T-helper 1 cell treated with Interleukin-12 subunit alpha and Interleukin-12 subunit beta and Interleukin-4 antibody, amounts not matched to agents 30 μg/mL and 1 μg/mL, for 36 hours (primary cell): ENCODE data around the gene GTPBP4.
"Not testable (repeated sequence)": the region's sequence is repeated elsewhere in the genome, so short reads cannot be mapped to it uniquely, and the experiment has no call there.

Experiments
- H3K27ac Mint-ChIP-seq: one replicate; pipeline ENCODE4 v1.8.0; 2021; ENCODE audit warnings: mild to moderate bottlenecking, mixed read lengths
- H3K27me3 Mint-ChIP-seq: one replicate; pipeline ENCODE4 v1.8.0; 2021; ENCODE audit warnings: low read depth, mixed read lengths
- H3K36me3 Mint-ChIP-seq: one replicate; pipeline ENCODE4 v1.8.0; 2021; ENCODE audit warnings: low read depth, mixed read lengths
- H3K4me1 Mint-ChIP-seq: one replicate; pipeline ENCODE4 v1.8.0; 2021; ENCODE audit warnings: low read depth, mixed read lengths
- H3K4me3 Mint-ChIP-seq: one replicate; pipeline ENCODE4 v1.8.0; 2021; ENCODE audit warnings: mild to moderate bottlenecking, moderate library complexity, mixed read lengths
- H3K9me3 Mint-ChIP-seq: one replicate; pipeline ENCODE4 v1.8.0; 2021; ENCODE audit warnings: mixed read lengths

GTPBP4 gene

DNA sequence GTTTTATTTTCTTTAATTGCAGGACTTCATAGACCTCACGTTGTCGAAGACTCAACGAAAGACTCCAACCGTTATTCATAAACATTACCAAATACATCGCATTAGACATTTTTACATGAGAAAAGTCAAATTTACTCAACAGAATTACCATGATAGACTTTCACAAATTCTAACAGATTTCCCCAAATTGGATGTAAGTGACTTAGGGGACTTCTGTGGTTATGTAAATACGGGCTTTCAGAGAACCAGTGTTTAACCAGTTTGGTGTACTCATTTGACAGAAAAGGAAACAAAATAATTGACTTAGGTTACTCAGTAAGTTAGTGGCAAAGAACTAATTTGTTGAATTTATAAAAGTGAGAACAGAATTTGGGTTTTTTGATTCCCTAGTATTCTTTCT lies 4.2 kb downstream of the GTPBP4 start:
- Mint-ChIP-seq H3K4me3 (no peak overlapping the region), H3K4me1 (peaks cover 23% of the 10 kb centered on the region), H3K27me3 (no peaks in the 10 kb centered on the region), H3K36me3 (peaks cover 41% of the 10 kb centered on the region), H3K27ac (no peak overlapping the region), H3K9me3 (no peaks in the 10 kb centered on the region)

DNA sequence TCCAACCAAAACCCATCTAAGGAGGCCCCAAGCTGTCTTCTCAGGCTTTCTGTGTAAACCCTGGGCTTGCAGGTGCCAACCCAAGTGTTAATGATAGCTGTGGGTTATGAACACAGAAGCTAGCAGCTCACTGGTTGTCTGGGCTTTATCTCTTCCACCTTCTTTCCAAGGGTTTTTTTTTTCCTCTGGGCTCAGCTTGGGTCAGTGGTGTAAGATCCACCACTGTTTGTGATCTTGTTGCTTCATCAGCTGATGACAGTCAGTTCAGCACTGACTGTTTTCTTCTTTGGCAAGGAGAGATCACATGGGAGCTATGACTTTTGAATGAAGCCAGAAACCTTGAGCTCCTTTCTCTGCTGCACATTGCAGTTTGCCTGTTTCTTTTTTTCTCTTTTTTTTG lies 4.6 kb downstream of the GTPBP4 start:
- peaks cover 27% of the 10 kb centered on the region for H3K4me1 Mint-ChIP-seq
- H3K4me3 Mint-ChIP-seq = no peak overlapping the region
- peaks cover 45% of the 10 kb centered on the region for H3K36me3 Mint-ChIP-seq
- H3K27me3 Mint-ChIP-seq = no peaks in the 10 kb centered on the region
- H3K9me3 Mint-ChIP-seq = no peaks in the 10 kb centered on the region
- no peak overlapping the region for H3K27ac Mint-ChIP-seq

DNA sequence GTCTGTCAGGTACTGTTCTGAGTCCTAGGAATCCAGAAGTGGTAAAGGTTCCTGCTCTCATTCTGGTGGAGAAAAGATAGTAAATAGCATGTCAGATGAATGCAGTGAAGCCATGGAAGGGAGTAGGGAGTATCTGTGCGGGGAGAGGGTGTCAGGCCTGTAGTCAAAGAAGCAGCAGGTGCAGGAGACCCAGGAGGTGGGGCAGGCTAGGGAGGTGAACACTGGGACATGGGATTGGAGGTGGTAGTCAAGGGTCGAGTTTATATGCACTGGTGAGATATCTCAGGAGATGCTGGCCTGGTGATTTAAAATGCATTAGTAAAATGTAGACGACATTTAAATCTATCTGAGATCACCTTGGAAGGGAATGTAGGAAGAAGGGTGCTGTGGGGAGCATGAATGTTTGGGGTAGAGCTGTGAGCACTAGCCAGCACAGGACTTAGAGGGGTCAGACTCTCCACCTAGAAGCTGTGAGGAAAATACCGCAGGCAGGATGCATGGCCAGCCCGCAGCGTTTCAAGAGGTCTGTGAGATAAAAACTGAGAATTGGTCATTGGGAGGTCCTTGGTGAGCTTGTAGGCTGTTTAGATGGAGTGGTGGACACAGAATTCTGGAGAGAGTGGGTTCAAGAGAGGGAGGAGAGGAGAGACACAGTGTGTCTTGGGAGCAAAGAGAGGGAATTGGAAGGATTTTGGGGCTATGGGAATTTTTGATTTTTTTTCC lies 6.8 kb downstream of the GTPBP4 start:
- H3K36me3 Mint-ChIP-seq = peaks cover 58% of the 10 kb centered on the region
- H3K4me1 Mint-ChIP-seq = peaks cover 19% of the 10 kb centered on the region
- H3K27ac Mint-ChIP-seq = no peak overlapping the region
- H3K9me3 Mint-ChIP-seq = no peaks in the 10 kb centered on the region
- H3K4me3 Mint-ChIP-seq = no peak overlapping the region
- no peaks in the 10 kb centered on the region for H3K27me3 Mint-ChIP-seq

DNA sequence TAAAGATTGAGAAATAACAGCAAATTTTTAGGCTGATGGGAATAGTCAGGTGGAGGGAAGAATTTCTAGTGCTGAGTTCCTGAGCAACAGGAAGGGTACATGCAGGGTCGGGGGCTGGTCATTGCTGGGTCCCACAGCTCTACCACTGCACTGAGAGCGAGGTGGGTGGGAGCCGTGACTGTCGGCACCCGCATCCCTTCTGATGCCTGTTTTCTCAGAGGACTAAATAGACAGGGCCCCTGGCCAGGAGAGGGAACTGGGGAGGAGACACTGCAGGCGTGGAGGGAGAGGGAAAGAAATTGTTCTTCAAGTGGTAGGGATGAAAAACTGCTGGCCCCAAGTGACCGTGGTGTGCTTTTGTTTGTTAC lies 7.3 kb downstream of the GTPBP4 start:
- Mint-ChIP-seq H3K9me3 (no peaks in the 10 kb centered on the region), H3K27ac (no peak overlapping the region), H3K27me3 (no peaks in the 10 kb centered on the region), H3K4me1 (peaks cover 16% of the 10 kb centered on the region), H3K4me3 (no peak overlapping the region), H3K36me3 (peaks cover 58% of the 10 kb centered on the region)

DNA sequence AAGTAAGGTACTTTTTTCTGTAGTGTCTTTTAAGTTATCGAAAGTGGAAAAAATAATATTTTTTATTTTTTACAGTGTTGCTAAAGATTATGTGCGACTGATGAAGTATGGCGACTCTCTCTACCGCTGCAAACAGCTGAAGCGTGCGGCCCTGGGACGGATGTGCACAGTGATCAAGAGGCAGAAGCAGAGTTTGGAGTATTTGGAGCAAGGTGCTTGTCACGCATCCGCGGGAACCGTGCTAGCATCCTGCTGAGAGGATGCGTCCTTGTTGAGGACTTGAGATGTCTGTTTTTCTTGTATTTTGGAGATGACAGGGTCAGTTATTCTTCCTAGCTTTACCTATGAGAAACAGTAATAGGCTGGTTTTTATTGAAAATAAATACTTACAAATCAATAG lies 7.8 kb downstream of the GTPBP4 start:
- peaks cover 59% of the 10 kb centered on the region for H3K36me3 Mint-ChIP-seq
- H3K4me1 Mint-ChIP-seq = peaks cover 11% of the 10 kb centered on the region
- H3K27ac Mint-ChIP-seq = no peak overlapping the region
- peaks cover 3% of the 10 kb centered on the region for H3K9me3 Mint-ChIP-seq
- H3K27me3 Mint-ChIP-seq = no peaks in the 10 kb centered on the region
- H3K4me3 Mint-ChIP-seq = no peak overlapping the region

DNA sequence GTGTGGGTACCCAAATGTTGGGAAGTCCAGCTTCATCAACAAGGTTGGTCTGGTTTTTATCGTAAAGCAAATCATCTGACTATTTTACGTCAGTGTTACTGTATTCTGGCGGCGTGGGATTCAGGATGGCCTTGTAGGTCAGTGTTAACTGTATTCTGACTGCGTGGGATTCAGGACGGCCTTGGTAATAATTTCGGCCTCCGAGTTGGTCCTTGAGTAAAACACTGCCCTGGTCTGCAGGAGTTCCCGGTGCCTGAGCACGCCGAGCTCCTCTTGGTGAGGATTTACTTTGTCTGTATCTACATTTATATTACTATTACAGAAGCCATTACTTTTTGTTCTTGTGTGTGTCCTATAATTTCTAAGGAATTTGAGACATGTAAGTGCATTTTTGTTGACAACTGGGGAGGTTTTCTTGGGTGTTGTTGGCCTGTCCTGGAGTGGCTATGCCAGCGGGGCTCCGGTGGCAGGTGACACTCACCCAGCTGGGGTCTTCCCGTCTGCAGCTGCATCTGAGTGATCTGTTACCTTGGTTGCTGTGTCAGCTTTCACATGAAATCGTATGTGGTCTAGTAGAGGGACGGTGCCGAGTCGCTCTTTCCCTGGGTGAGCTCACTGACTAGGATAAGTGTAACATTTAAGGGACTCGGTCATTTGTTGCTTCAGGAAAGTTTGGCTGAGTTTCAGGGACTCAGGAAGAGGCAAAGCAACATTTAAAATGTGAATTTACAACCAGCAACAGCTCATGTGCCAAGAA lies 9.2 kb downstream of the GTPBP4 start:
- H3K27me3 Mint-ChIP-seq = no peaks in the 10 kb centered on the region

DNA sequence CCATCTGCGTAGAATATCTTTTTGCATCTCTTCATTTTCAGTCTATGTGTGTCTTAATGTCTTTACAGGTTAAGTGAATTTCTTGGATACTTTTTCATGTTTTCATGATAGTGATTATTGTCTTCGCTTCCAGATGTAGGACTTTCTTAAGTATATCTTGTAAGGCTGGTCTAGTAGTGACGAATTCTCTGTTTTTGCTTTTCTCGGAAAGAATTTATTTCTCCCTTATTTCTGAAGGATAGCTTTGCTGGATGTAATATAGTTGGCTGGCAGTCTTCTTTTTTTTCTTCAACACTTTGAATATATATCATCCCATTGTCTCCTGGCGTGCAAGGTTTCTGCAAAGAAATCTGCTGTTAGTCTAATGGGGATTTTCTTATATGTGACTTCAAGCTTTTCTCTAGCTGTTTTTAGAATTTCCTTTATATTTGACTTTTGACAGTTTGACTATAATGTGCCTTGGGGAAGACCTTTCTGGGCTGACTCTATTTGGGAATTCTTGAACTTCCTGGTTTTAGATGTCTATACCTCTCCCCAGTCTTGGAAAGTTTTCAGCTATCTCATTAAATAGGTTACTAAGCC lies 14.3 kb downstream of the GTPBP4 start:
- Mint-ChIP-seq H3K27me3 (no peaks in the 10 kb centered on the region), H3K36me3 (peaks cover 73% of the 10 kb centered on the region), H3K9me3 (peaks cover 25% of the 10 kb centered on the region), H3K27ac (no peak overlapping the region), H3K4me3 (no peak overlapping the region), H3K4me1 (peaks cover 7% of the 10 kb centered on the region)

More for the DNA sequence above, 9.2 kb downstream of the GTPBP4 start:
- no peak overlapping the region for H3K27ac Mint-ChIP-seq
- no peak overlapping the region for H3K4me3 Mint-ChIP-seq
- peaks cover 70% of the 10 kb centered on the region for H3K36me3 Mint-ChIP-seq
- peaks cover 9% of the 10 kb centered on the region for H3K4me1 Mint-ChIP-seq
- peaks cover 13% of the 10 kb centered on the region for H3K9me3 Mint-ChIP-seq

DNA sequence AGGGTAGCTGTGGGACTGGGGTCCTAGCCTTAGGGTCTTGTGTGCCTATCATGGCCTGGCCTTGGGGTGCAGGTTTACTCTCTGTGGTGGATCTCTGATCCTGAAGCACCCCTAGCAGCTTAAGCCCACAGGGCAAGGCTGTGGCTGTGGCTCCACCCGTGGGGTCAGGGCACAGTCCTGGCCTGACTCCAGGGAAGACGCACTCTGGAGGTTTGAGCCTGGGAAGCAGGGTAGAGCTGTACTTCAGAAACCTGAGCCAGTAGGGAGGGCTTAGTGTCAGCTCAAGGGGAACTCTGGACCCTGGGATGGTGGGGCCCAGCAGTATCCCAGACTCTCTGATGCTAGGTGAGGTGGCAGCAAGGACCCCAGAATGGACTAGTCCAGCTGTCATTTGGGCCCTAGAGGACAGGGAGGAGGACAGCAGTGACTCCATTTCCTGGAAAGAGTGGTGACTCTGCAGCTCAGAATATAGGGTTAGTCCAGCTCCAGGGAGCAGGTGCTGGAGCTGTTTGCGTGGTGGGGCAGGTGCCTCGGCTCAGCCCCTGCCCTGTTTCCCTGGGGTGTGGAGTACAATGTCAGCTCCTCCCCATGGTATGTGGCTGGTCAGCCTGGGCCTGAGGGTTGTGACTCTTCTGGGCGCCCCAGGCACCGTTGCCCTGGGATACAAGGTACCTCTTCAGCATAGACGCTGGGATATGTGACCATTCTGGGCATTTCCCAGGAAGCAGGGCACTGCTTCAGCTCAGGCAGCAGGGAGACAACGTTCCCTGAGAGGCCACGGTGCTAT lies 15.8 kb downstream of the GTPBP4 start:
- H3K27ac Mint-ChIP-seq = no peak overlapping the region
- peaks cover 74% of the 10 kb centered on the region for H3K36me3 Mint-ChIP-seq
- H3K4me1 Mint-ChIP-seq = peaks cover 11% of the 10 kb centered on the region
- no peaks in the 10 kb centered on the region for H3K27me3 Mint-ChIP-seq
- H3K9me3 Mint-ChIP-seq = peaks cover 25% of the 10 kb centered on the region
- no peak overlapping the region for H3K4me3 Mint-ChIP-seq

DNA sequence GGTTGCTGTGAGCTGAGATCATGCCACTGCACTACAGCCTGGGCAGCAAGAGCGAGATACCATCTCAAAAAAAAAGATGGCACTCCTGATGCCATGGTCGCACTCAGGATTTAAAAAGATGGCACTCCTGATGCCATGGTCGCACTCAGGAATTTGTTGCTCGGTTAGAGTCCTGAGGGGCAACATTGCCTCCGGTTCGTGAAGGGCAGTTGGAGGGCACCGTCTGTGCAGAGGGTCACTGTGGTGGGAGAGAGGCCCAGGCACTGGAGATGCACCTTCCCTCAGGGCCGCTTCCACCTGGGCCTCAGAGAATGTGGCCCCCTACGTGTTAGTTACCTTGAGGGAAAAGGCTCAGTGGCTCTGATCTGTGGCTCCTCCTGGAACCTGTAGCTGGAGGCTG lies 18.3 kb downstream of the GTPBP4 start:
- no peak overlapping the region for H3K27ac Mint-ChIP-seq

DNA sequence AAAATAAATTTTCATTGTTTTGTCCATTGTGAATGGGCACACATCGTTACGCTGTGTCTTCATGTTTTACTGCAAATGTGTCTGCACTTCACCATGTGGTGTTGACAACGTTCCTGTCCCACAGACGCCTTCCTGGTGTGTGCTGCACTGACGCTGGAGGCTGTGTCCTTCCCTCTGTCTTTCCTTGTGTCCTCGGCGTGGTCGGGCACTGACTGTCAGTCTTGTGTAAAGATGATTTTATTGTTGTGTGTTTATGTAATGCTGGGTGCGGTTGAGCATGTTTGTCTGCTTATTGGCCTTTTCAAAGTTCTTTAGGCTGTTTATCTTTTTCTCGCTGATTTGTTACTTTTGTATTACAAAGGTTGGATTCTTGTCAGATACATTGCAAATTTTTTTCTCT lies 19.3 kb downstream of the GTPBP4 start:
- H3K36me3 Mint-ChIP-seq = peaks cover 76% of the 10 kb centered on the region
- no peak overlapping the region for H3K4me3 Mint-ChIP-seq
- H3K27me3 Mint-ChIP-seq = no peaks in the 10 kb centered on the region
- peaks cover 10% of the 10 kb centered on the region for H3K9me3 Mint-ChIP-seq
- no peak overlapping the region for H3K27ac Mint-ChIP-seq
- H3K4me1 Mint-ChIP-seq = peaks cover 22% of the 10 kb centered on the region

More for the DNA sequence above, 18.3 kb downstream of the GTPBP4 start:
- Mint-ChIP-seq H3K4me3 (no peak overlapping the region), H3K9me3 (peaks cover 17% of the 10 kb centered on the region), H3K36me3 (peaks cover 76% of the 10 kb centered on the region), H3K27me3 (no peaks in the 10 kb centered on the region), H3K4me1 (peaks cover 22% of the 10 kb centered on the region)

DNA sequence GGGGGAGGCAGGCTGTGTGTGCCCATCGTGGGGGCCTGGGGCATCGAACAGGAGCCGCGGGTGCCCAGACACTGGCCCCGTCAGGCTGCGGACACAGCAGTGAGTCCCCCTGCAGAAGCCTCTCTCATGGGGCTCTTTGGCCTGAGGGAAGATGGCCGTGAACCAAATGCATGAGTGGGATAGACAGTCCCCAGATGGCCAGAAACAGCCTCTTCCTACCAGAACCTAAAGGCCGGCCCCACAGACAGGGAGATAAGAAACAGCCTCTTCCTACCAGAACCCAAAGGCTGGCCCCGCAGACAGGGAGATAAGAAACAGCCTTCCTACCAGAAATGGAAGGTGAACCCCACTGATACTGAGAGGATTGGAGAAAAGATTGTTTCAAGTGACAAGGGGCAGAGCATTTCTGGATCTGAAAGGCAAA lies 20.8 kb downstream of the GTPBP4 start:
- Mint-ChIP-seq H3K9me3 (no peaks in the 10 kb centered on the region), H3K4me1 (peaks cover 19% of the 10 kb centered on the region), H3K36me3 (peaks cover 70% of the 10 kb centered on the region), H3K27ac (peak overlapping the region; percentile 62), H3K4me3 (no peak overlapping the region), H3K27me3 (no peaks in the 10 kb centered on the region)

DNA sequence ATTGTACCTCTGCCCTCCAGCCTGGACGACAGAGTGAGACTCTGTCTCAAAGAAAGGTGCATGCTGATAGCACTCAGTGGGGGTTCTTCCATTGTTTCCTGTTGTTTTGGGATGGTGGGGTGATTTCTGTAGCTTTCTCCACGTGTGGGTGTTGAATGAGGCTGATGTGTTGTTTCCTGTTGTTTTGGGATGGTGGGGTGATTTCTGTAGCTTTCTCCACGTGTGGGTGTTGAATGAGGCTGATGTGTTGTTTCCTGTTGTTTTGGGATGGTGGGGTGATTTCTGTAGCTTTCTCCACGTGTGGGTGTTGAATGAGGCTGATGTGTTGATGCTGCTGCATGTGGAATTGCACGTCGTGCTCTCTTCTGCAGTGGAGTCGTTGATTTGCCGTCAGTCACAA lies 21.7 kb downstream of the GTPBP4 start:
- H3K9me3 Mint-ChIP-seq, H3K4me3 Mint-ChIP-seq, H3K27me3 Mint-ChIP-seq: not testable (repeated sequence)
- Mint-ChIP-seq H3K4me1 (peaks cover 19% of the 10 kb centered on the region), H3K36me3 (peaks cover 71% of the 10 kb centered on the region), H3K27ac (peak overlapping the region; percentile 70)

DNA sequence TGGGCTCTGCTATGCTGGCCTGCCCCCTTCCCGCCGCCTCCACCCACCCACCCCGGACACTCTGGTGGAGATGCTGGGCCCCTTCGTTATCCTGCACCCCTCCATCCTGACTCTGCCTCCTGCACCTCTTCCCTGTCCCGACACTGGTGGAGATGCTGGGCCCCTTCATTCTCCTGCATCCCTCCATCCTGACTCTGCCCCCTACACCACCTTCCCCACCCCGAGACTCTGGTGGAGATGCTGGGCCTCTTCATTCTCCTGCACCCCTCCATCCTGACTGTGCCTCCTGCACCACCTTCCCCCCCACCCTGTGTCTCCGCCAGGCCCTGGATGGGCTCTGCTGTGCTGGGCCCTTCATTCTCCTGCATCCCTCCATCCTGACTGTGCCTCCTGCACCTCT lies 22.5 kb downstream of the GTPBP4 start:
- Mint-ChIP-seq H3K4me1 (peaks cover 19% of the 10 kb centered on the region), H3K4me3 (no peak overlapping the region), H3K36me3 (peaks cover 67% of the 10 kb centered on the region), H3K9me3 (no peaks in the 10 kb centered on the region), H3K27me3 (no peaks in the 10 kb centered on the region), H3K27ac (peak overlapping the region; percentile 72)

DNA sequence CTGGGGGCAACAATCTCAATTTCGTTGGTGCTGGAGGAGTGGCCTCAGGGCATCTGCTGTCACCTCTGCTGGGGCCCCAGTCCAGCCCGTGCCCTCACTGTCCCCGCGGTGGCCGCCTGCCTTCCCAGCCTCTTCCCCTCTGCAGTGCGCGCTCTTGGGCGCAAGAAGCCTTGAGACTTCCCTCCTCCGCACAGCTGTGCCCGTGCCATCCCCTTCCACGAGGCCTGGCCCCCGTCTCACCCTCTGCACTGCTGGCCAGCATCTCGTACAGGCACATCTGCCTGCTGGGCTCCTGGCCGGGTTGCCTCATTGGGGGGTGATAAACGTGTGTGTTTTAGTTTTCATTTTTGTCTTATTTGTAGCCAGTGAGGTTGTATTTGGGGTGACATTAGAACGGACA lies 23.5 kb downstream of the GTPBP4 start:
- Mint-ChIP-seq H3K27me3 (no peaks in the 10 kb centered on the region), H3K36me3 (peaks cover 59% of the 10 kb centered on the region), H3K4me3 (no peak overlapping the region), H3K4me1 (peaks cover 19% of the 10 kb centered on the region), H3K27ac (no peak overlapping the region), H3K9me3 (no peaks in the 10 kb centered on the region)
